ENCODE data around the gene PDE6B.
"Not testable (repeated sequence)": the region's sequence is repeated elsewhere in the genome, so short reads cannot be mapped to it uniquely, and the experiment has no call there.

PDE6B gene

DNA sequence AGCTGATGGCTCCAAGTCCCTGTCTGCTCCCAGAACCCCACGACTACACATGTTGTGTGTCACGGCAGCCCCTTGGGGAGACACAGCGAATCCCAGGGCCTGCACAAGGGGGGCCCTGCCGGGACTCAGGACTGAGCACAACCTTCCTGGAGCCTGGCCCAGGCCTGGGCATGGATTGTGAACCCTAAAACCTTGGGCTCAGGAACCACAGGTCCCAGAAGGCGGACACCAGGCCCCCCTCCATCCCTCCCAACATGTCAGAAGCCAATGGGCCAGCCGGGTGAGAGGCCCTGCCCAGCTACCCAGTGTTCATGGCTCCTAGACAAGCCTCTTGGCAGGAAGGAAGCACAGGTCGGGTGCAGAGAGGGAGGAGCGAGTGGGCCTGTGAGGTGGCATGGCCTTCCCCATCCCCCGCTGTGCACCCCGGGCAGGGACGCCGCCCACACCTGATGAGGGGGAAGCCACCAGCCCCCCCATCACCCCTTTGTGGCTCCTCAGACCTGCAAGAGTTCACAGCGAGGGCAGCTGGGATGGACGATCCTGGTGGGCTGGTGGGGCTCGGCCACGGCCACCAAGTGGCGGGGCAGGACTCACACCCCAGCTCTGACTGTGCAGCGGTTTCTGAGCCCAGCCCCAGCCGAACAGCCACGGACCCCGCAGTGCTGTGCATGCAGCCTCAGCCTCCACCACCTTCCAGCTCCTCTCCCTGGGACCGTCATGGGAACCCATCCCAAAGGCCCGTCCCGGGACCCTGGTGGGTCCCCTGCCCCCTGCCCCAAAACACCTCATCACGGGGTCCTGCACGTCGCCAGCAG lies 3.7 kb downstream of the PDE6B start:
- in situ Hi-C loops (cut with HindIII; ENCODE audit: low pct_unique_long_range_greater_than_20kb, low sequenced_read_pairs): no loop called here
- no peak for TF ChIP-seq JUND (IDR thresholded peaks at IDR 0.05; ENCODE audit: low read depth)
- DNase-seq (ENCODE audit: low read depth in 1 of 2, low spot score in 1 of 2): no peak

DNA sequence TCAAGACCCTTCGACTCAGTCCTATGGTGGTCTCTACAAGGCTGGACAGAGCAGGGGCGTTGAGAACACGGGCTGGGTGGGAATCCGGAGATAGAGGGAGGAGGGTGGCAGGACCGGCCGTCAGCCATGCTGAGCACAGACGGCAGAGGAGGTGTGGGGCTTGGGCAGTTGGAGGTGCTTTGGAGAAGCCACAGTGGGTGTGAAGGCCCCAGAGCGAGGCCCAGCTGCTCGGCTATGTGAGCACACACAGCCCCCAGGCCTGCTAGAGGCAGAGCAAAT lies 4.2 kb downstream of the PDE6B start:
- TF ChIP-seq JUND (IDR thresholded peaks at IDR 0.05; ENCODE audit: low read depth): no peak
- in situ Hi-C loops (cut with HindIII; ENCODE audit: low pct_unique_long_range_greater_than_20kb, low sequenced_read_pairs): no loop called here
- DNase-seq (ENCODE audit: low read depth in 1 of 2, low spot score in 1 of 2): no peak

DNA sequence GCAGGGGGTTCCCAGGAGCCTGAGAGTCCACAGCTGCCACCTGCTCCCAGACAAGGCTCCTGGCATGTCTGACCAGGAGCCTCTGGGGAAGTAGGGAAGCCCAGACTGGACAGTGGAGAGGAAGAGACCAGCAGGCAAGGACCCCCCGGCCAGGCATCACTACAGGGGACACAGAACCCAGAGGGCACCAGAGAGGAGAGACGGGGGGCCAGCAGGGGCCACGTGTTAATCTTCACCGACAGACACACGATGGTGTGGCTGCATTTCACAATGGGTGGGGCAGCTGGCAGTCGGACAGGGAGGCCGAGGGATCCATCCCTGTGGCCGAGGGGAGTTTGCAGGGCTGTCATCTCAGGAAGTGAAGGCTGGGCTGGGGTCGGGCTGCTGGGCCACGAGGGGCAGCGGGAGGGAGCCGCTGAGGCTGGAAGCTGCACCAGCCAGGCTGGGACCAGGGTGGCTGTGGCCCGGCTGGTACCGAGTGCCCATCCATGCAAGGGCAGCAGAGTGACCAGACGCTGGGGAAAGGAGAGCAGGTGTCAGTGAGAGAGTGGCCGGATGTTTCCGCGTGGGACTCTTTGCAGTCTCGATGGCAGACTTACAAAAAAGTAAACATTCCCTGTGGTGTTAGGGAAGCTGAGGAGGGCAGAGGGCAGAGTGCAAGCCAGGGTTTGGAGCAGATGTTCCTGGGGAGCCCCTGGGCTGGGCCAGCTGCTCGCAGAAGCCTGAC lies 4.7 kb downstream of the PDE6B start:
- no peak for TF ChIP-seq JUND (IDR thresholded peaks at IDR 0.05; ENCODE audit: low read depth)
- no peak for DNase-seq (ENCODE audit: low read depth in 1 of 2, low spot score in 1 of 2)
- in situ Hi-C loops (cut with HindIII; ENCODE audit: low pct_unique_long_range_greater_than_20kb, low sequenced_read_pairs): no loop called here

DNA sequence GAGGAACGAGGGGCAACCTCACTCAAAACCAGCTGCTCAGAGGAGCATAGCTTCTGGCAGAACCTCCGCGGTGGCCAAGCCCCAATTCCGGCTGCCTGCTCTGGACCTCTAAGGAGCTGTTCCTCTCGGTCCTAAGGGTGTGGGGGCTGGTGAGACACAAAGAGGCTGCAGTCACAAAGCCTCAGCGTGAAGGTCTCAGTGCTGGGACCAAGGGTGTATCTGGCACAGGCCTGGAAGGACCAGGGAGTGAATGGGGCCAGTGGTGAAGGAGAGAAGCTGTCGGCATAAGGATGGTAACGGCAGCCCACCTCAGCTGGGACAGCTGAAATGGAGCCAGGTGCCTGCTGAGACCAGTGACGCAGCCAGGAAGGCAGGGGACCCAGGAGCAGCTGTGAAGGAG lies 5.3 kb downstream of the PDE6B start:
- TF ChIP-seq JUND (IDR thresholded peaks at IDR 0.05; ENCODE audit: low read depth): no peak
- in situ Hi-C loops (cut with HindIII; ENCODE audit: low pct_unique_long_range_greater_than_20kb, low sequenced_read_pairs): no loop called here
- DNase-seq (ENCODE audit: low read depth in 1 of 2, low spot score in 1 of 2): no peak

DNA sequence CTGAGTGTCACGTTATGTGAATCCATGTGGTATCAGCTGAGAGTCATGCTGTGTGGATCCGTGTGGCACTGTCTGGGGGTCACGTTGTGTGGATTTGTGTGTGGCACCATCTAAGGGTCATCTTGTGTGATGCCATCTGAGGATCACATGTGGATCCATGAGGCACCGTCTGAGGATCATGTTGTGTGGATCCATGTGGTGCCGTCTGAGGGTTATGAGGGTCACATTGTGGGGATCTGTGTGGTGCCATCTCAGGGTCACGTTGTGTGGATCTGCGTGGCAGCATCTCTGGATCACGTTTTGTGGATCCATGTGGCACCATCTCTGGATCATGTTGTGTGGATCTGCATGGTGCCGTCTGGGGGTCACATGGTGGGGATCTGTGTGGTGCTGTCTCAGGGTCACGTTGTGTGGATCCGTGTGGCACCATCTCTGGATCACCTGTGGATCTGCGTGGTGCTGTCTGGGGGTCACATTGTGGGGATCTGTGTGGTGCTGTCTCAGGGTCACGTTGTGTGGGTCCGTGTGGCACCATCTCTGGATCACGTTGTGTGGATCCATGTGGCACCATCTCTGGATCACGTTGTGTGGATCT lies 6.9 kb downstream of the PDE6B start:
- TF ChIP-seq JUND (IDR thresholded peaks at IDR 0.05; ENCODE audit: low read depth): no peak
- DNase-seq (ENCODE audit: low read depth in 1 of 2, low spot score in 1 of 2): no peak
- in situ Hi-C loops (cut with HindIII; ENCODE audit: low pct_unique_long_range_greater_than_20kb, low sequenced_read_pairs): no loop called here

DNA sequence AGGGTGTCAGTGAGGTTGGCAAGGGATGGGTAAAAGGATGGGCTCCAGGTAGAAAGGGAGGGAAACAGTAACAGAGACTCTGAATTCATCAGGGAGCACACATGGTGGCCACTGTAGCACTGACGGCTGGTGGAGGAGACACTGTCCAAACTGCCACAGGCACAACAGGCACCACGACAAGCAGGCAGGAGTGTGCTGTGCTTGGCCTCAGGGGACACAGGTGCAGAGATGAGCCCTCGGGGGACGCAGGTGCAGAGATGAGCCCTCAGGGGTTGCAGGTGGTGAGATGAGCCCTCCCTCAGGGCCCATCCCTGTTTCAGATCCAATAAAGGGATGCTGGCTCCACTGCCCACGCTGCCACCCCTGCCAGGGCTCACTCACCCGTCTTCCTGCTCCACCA lies 7.6 kb downstream of the PDE6B start:
- DNase-seq (ENCODE audit: low read depth in 1 of 2, low spot score in 1 of 2): no peak
- no peak for TF ChIP-seq JUND (IDR thresholded peaks at IDR 0.05; ENCODE audit: low read depth)
- in situ Hi-C loops (cut with HindIII; ENCODE audit: low pct_unique_long_range_greater_than_20kb, low sequenced_read_pairs): no loop called here

DNA sequence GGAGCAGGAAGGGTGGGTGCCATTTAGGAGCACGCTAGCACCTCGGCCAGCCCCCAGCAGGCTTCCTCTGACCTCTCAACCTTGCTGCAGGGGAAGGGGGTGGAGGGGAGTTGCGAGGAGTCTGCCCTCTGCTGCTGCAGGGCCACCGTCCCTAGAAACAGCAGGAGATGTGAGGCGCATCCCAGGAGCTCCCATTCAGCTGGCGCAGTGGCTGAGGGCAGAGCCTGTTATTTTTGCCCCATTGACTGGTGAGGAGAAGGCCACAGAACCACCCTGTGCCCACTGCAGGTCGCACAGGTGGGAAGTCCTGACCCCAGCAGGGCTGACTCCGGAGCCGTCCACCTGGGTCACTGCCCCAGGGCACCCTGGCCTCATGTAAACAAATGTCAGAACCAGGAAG lies 8.0 kb downstream of the PDE6B start:
- in situ Hi-C loops (cut with HindIII; ENCODE audit: low pct_unique_long_range_greater_than_20kb, low sequenced_read_pairs): no loop called here
- DNase-seq (ENCODE audit: low read depth in 1 of 2, low spot score in 1 of 2): no peak
- TF ChIP-seq JUND (IDR thresholded peaks at IDR 0.05; ENCODE audit: low read depth): no peak

DNA sequence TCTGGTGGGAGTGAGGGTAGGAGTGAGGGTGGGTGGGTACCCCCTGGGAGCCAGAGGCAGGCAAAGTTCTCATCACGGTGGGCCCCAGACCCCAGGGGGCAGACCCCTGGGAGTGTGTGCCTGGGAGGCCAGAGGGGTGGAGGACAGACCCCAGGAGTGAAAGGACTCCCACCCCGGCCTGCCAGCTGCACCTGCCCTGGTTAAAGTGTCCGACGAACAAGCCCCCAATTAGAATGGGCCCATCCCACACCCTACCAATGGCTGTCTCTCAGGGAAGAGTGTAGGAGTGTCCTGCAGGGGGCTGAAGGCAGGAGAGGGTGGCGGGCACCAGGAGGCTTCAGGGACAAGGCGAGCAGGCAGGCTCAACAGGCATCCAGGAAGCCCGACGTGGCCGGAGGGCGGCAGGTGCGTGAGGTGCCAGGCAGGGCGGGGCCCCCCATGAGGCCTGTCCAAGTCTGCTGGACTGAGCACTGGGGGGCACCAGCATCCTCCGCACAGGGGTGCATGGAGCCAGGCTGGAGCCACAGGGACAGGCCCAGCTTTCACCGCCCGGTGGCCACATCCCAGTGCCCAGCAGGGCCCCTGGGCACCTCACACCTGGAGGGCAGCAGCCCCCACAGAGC lies 8.7 kb downstream of the PDE6B start:
- no peak for TF ChIP-seq JUND (IDR thresholded peaks at IDR 0.05; ENCODE audit: low read depth)
- DNase-seq (ENCODE audit: low read depth in 1 of 2, low spot score in 1 of 2): no peak
- in situ Hi-C loops (cut with HindIII; ENCODE audit: low pct_unique_long_range_greater_than_20kb, low sequenced_read_pairs): no loop called here

DNA sequence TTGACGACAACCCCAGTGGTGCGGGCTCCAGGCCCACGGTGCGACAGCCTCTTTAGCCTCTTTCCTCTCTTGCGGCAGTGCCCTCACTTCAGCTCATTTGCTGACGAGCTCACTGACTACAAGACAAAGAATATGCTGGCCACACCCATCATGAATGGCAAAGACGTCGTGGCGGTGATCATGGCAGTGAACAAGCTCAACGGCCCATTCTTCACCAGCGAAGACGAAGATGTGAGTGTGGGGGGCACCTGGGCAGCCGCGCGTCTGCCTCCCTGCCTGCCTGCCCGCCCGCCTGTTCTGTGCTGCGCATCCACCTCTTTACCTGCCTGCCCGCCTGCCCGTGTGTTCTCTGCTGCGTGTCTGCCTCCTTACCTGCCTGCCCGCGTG lies 9.2 kb downstream of the PDE6B start:
- DNase-seq (ENCODE audit: low read depth in 1 of 2, low spot score in 1 of 2): peak in 1 of 2 experiments; percentile 35
- in situ Hi-C loops (cut with HindIII; ENCODE audit: low pct_unique_long_range_greater_than_20kb, low sequenced_read_pairs): no loop called here
- no peak for TF ChIP-seq JUND (IDR thresholded peaks at IDR 0.05; ENCODE audit: low read depth)

DNA sequence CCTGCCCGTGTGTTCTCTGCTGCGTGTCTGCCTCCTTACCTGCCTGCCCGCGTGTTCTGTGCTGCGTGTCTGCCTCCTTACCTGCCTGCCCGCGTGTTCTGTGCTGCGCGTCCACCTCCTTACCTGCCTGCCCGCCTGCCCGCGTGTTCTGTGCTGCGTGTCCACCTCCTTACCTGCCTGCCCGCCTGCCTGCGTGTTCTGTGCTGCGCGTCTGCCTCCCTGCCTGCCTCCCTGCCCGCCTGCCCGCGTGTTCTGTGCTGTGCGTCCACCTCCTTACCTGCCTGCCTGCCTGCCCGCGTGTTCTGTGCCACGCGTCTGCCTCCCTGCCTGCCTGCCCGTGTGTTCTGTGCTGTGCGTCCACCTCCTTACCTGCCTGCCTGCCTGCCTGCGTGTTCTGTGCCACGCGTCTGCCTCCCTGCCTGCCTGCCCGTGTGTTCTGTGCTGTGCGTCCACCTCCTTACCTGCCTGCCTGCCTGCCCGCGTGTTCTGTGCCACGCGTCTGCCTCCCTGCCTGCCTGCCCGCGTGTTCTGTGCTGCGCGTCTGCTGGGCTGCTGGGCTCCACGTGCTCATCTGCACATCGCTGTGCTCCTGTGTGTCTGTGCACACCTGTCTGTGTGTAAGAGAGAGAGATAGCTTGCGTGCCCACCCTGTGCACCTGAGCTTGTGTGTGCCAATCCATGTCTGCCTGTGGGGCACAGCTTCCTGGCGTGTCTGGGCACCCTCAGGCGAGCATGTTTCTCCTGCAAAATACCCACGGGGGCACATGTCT lies 9.9 kb downstream of the PDE6B start:
- in situ Hi-C loops (cut with HindIII; ENCODE audit: low pct_unique_long_range_greater_than_20kb, low sequenced_read_pairs); DNase-seq (ENCODE audit: low read depth in 1 of 2, low spot score in 1 of 2): not testable (repeated sequence)

DNA sequence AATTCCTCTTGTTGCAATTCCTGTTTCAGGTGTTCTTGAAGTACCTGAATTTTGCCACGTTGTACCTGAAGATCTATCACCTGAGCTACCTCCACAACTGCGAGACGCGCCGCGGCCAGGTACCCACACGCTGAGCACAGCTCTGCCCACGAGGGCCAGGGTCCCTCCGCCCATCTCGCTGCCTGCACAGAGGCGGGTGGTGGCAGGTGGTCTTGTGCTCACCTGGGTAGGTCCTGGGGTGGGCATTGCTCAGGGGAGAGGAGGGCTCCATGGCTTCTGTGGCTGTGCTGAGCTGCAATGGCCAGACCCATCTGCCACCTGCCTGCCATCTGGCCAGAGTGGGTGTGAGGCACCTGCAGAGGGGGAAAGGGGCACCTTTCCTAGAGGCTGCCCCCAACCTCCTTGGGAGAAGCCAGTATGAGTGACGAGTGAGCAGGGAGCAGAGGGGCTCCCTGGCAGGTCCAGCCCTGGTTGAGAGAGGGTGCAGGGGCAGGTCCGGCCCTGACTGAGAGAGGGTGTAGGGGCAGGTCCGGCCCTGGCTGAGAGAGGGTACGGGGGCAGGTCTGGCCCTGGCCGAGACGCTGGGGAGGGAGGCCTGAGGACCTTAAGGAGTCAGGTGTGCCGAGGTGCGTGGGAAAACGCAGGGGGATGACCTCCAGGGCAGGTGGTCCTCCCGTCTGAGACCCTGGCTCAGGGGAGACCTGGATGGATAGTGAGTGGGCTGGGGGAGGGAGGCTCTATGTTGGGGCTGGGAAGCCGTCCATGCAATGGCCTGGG lies 10.7 kb downstream of the PDE6B start:
- no peak for TF ChIP-seq JUND (IDR thresholded peaks at IDR 0.05; ENCODE audit: low read depth)
- no peak for DNase-seq (ENCODE audit: low read depth in 1 of 2, low spot score in 1 of 2)
- in situ Hi-C loops (cut with HindIII; ENCODE audit: low pct_unique_long_range_greater_than_20kb, low sequenced_read_pairs): no loop called here
